Tibial nerve (tissue), 4 donors: ENCODE data around the gene ABCG2. TPM values are rescaled to one million over a fixed set of nuclear protein-coding genes. Genes with fewer than 3 reads are reported as not detected.
"Not testable (repeated sequence)": the region's sequence is repeated elsewhere in the genome, so short reads cannot be mapped to it uniquely, and the experiment has no call there.

Experiments used
- DNase-seq, 2 donors: peaks; one replicate each; pipeline ENCODE4 v3.0.0-alpha.2; 2019; ENCODE audit warnings: low spot score in 2 of 2
- H3K27ac ChIP-seq, 4 donors: fragments of 200-600 bp; sonication (generic) in 3 of 4; one replicate each; pipeline ENCODE4 v1.5.1; 2017 to 2019; ENCODE audit warnings: mild to moderate bottlenecking in 1 of 4
- H3K27me3 ChIP-seq, 2 donors: fragments of 200-600 bp; sonication (generic) in 1 of 2; one replicate each; pipeline versions ENCODE4 v1.5.1 to v1.6.0; 2017 to 2019
- H3K36me3 ChIP-seq, 3 donors: fragments of 200-600 bp; sonication (generic); one replicate each; pipeline ENCODE4 v1.5.1; 2018 to 2019
- H3K4me1 ChIP-seq, 4 donors: fragments of 200-600 bp; sonication (generic) in 3 of 4; one replicate each; pipeline ENCODE4 v1.5.1; 2017 to 2019
- H3K4me3 ChIP-seq, 4 donors: fragments of 200-600 bp; sonication (generic) in 3 of 4; one replicate each; pipeline ENCODE4 v1.5.1; 2017 to 2019; ENCODE audit warnings: mild to moderate bottlenecking in 1 of 4, moderate library complexity in 1 of 4
- H3K9me3 ChIP-seq, 4 donors: fragments of 200-600 bp; sonication (generic) in 3 of 4; one replicate each; pipeline ENCODE4 v1.5.1; 2017 to 2019
- CTCF ChIP-seq, 5 experiments: fragments of 200-600 bp in 3 of 5; fragments of 450-650 bp in 2 of 5; sonication (generic) in 3 of 5; IDR thresholded peaks; one replicate each; pipeline ENCODE4 v1.5.1; 2016 to 2019; ENCODE audit warnings: antibody characterized with exemption in 5 of 5, mild to moderate bottlenecking in 3 of 5, moderate library complexity in 2 of 5
- EP300 ChIP-seq, 2 donors: sonication (generic); formaldehyde crosslinking; IDR thresholded peaks; one replicate each; pipeline ENCODE4 v1.6.1; 2017; ENCODE audit warnings: antibody characterized with exemption in 2 of 2, mild to moderate bottlenecking in 1 of 2
- POLR2A ChIP-seq, 2 donors: fragments of 450-650 bp; IDR thresholded peaks; one replicate each; pipeline ENCODE4 v1.6.1; 2017; ENCODE audit warnings: antibody characterized with exemption in 2 of 2, mild to moderate bottlenecking in 2 of 2, moderate library complexity in 2 of 2
- WGBS, 2 donors: methylation state at CpG; one replicate each; pipeline ENCODE4 v1.1.5; 2018; 5-methylcytosine and 5-hydroxymethylcytosine counted together
- total RNA-seq, 4 donors: library from RNA; depleted of rRNA; stranded (reverse); fragments of >200 nt; gene quantifications; one replicate each; pipeline ENCODE4 v1.1.0, GENCODE V29; 2016

Gene ABCG2
- total RNA-seq, 4 donors from 2014 or later: 5.3 to 12.0 (median 8.2) TPM

GRCh38 chr4:88158038-88158488, 376 bp downstream of the ABCG2 start:
- H3K4me1 ChIP-seq: peaks cover 0 to 17% (median 0%) of the 10 kb centered on the region in 4 donors
- H3K4me3 ChIP-seq: peak overlapping the region; percentile 41 to 62 (median 58)
- TF ChIP-seq CTCF (IDR thresholded peaks at IDR 0.05): no peak
- no peak for TF ChIP-seq POLR2A (IDR thresholded peaks at IDR 0.05)
- TF ChIP-seq EP300 (IDR thresholded peaks at IDR 0.05): no peak
- no peak for DNase-seq
- WGBS, 2 donors: 10 to 11% methylated on average over 12 of the region's 12 CpGs
- H3K27me3 ChIP-seq: no peaks in the 10 kb centered on the region
- H3K9me3 ChIP-seq: no peaks in the 10 kb centered on the region
- H3K27ac ChIP-seq: peak overlapping the region in 2 of 4 donors; percentile 54 to 62
- H3K36me3 ChIP-seq: no peaks in the 10 kb centered on the region

GRCh38 chr4:88152331-88152730, 6.1 kb downstream of the ABCG2 start:
- not testable (repeated sequence) for H3K9me3 ChIP-seq, H3K4me1 ChIP-seq
- 94 to 96% methylated on average over 8 of the region's 8 CpGs for WGBS, 2 donors

GRCh38 chr4:88148560-88148959, 9.9 kb downstream of the ABCG2 start:
- Histone ChIP-seq H3K27ac (no peak overlapping the region), H3K36me3 (no peaks in the 10 kb centered on the region), H3K9me3 (no peaks in the 10 kb centered on the region), H3K4me3 (no peak overlapping the region), H3K27me3 (no peaks in the 10 kb centered on the region), H3K4me1 (no peaks in the 10 kb centered on the region)
- no peak for TF ChIP-seq POLR2A (IDR thresholded peaks at IDR 0.05)
- no peak for TF ChIP-seq CTCF (IDR thresholded peaks at IDR 0.05)
- no peak for TF ChIP-seq EP300 (IDR thresholded peaks at IDR 0.05)
- no peak for DNase-seq
- 62 to 69% methylated on average over 2 of the region's 2 CpGs for WGBS, 2 donors

More at GRCh38 chr4:88152331-88152730, 6.1 kb downstream of the ABCG2 start:
- not testable (repeated sequence) for H3K27ac ChIP-seq, H3K27me3 ChIP-seq, DNase-seq, H3K4me3 ChIP-seq, H3K36me3 ChIP-seq

- H3K36me3 ChIP-seq: no peaks in the 10 kb centered on the region
- H3K27me3 ChIP-seq: no peaks in the 10 kb centered on the region
- no peak overlapping the region for H3K4me3 ChIP-seq
- 70 to 77% methylated on average over 4 of the region's 4 CpGs for WGBS, 2 donors
- no peaks in the 10 kb centered on the region for H3K9me3 ChIP-seq
- DNase-seq: no peak
- no peaks in the 10 kb centered on the region for H3K4me1 ChIP-seq
- no peak overlapping the region for H3K27ac ChIP-seq
- no peak for TF ChIP-seq EP300 (IDR thresholded peaks at IDR 0.05)
- no peak for TF ChIP-seq POLR2A (IDR thresholded peaks at IDR 0.05)
- no peak for TF ChIP-seq CTCF (IDR thresholded peaks at IDR 0.05)
Measured at GRCh38 chr4:88147799-88148217, 10.6 kb downstream of the ABCG2 start.

- H3K4me1 ChIP-seq: no peaks in the 10 kb centered on the region
- no peak for TF ChIP-seq CTCF (IDR thresholded peaks at IDR 0.05)
- no peak for TF ChIP-seq EP300 (IDR thresholded peaks at IDR 0.05)
- TF ChIP-seq POLR2A (IDR thresholded peaks at IDR 0.05): no peak
- no peaks in the 10 kb centered on the region for H3K9me3 ChIP-seq
- no peaks in the 10 kb centered on the region for H3K27me3 ChIP-seq
- DNase-seq: no peak
- no peak overlapping the region for H3K4me3 ChIP-seq
- H3K27ac ChIP-seq: no peak overlapping the region
- no peaks in the 10 kb centered on the region for H3K36me3 ChIP-seq
Measured at GRCh38 chr4:88146891-88147290, 11.5 kb downstream of the ABCG2 start.

GRCh38 chr4:88144866-88145300, 13.6 kb downstream of the ABCG2 start:
- no peaks in the 10 kb centered on the region for H3K4me1 ChIP-seq
- H3K27ac ChIP-seq: no peak overlapping the region
- H3K36me3 ChIP-seq: no peaks in the 10 kb centered on the region
- no peaks in the 10 kb centered on the region for H3K27me3 ChIP-seq
- WGBS, 2 donors: 77 to 79% methylated on average over 3 of the region's 3 CpGs
- H3K4me3 ChIP-seq: no peak overlapping the region
- TF ChIP-seq POLR2A (IDR thresholded peaks at IDR 0.05) (no peak), CTCF (IDR thresholded peaks at IDR 0.05) (no peak), EP300 (IDR thresholded peaks at IDR 0.05) (no peak)
- H3K9me3 ChIP-seq: no peaks in the 10 kb centered on the region
- no peak for DNase-seq
